DOHH2 (cell line): ENCODE measurements around the gene CEACAM6.

ENCODE experiments used
- CTCF ChIP-seq: fragments of 200-600 bp; sonication (generic); IDR thresholded peaks from one replicate; pipeline ENCODE4 v1.5.1; 2014; ENCODE audit warnings: antibody characterized with exemption, mild to moderate bottlenecking, low read depth, low read length; ENCODE audit not compliant: poor library complexity, severe bottlenecking
- EZH2phosphoT487 ChIP-seq: fragments of 200-600 bp; sonication (generic); IDR thresholded peaks from 2 replicates; pipeline ENCODE4 v1.6.1; 2017; ENCODE audit warnings: borderline replicate concordance, mild to moderate bottlenecking, antibody characterized with exemption, low read length, moderate library complexity, mixed read lengths

DNA sequence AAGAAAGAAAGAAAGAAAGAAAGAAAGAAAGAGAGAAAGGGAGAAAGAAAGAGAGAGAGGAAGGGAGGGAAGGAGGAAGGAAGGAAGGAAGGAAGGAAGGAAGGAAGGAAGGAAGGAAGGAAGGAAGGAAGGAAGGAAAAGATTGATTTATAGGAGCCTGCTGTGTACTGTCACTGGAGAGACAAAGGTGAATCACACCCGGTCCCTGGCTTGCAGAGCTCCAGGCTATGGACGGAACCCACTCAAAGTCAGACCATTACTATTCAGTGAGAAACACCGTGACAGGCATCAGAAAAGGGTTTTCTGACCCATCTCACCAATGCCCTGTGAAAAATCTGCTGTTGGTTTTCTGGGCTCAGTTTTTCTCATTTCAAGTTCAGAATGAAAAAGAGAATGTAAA lies 7.3 kb upstream of the CEACAM6 start:
- TF ChIP-seq CTCF (no peak), EZH2phosphoT487 (no peak)
